Chondrocyte (in vitro differentiated cells): ENCODE measurements around the gene FNBP1. TPM values are rescaled to one million over a fixed set of nuclear protein-coding genes. Genes with fewer than 3 reads are reported as not detected.
"Not testable (repeated sequence)": the region's sequence is repeated elsewhere in the genome, so short reads cannot be mapped to it uniquely, and the experiment has no call there.

Source experiments
- DNase-seq: peaks from one replicate; pipeline ENCODE4 v3.0.0; 2021; ENCODE audit warnings: mixed read lengths, low spot score
- H3K27ac Mint-ChIP-seq: one replicate; pipeline ENCODE4 v1.8.0; 2021; ENCODE audit warnings: mild to moderate bottlenecking, moderate library complexity, mixed read lengths; ENCODE audit not compliant: unreplicated experiment
- H3K27me3 Mint-ChIP-seq: 2 replicates; pipeline ENCODE4 v1.8.0; 2021; ENCODE audit warnings: low read depth, mixed read lengths
- H3K36me3 Mint-ChIP-seq: 2 replicates; pipeline ENCODE4 v1.8.0; 2021; ENCODE audit warnings: low read depth, mixed read lengths
- H3K4me1 Mint-ChIP-seq: 2 replicates; pipeline ENCODE4 v1.8.0; 2021; ENCODE audit warnings: low read depth, mild to moderate bottlenecking, mixed read lengths
- H3K4me3 Mint-ChIP-seq: one replicate; pipeline ENCODE4 v1.8.0; 2021; ENCODE audit warnings: mild to moderate bottlenecking, moderate library complexity, mixed read lengths; ENCODE audit not compliant: unreplicated experiment
- H3K9me3 Mint-ChIP-seq: 2 replicates; pipeline ENCODE4 v1.8.0; 2021; ENCODE audit warnings: low read depth, mixed read lengths
- CTCF ChIP-seq: fragments of 200-600 bp; sonication (generic); IDR thresholded peaks from 2 replicates; pipeline ENCODE4 v1.5.0; 2021; ENCODE audit warnings: antibody characterized with exemption, mild to moderate bottlenecking, moderate library complexity
- total RNA-seq: library from RNA; stranded (reverse); gene quantifications from 3 replicates; pipeline ENCODE4 v1.2.1, GENCODE V29; 2021

The FNBP1 gene
- total RNA-seq, 1 donor from 2014 or later = 61.2 TPM

- Mint-ChIP-seq H3K36me3 (peaks cover 4% of the 10 kb centered on the region), H3K9me3 (peaks cover 5% of the 10 kb centered on the region), H3K27me3 (no peaks in the 10 kb centered on the region), H3K4me1 (peaks cover 36% of the 10 kb centered on the region), H3K27ac (no peak overlapping the region), H3K4me3 (no peak overlapping the region)
- TF ChIP-seq CTCF = no peak
- no peak for DNase-seq
Measured at GRCh38 chr9:130013326-130013725, 29.7 kb downstream of the FNBP1 start.

DNA sequence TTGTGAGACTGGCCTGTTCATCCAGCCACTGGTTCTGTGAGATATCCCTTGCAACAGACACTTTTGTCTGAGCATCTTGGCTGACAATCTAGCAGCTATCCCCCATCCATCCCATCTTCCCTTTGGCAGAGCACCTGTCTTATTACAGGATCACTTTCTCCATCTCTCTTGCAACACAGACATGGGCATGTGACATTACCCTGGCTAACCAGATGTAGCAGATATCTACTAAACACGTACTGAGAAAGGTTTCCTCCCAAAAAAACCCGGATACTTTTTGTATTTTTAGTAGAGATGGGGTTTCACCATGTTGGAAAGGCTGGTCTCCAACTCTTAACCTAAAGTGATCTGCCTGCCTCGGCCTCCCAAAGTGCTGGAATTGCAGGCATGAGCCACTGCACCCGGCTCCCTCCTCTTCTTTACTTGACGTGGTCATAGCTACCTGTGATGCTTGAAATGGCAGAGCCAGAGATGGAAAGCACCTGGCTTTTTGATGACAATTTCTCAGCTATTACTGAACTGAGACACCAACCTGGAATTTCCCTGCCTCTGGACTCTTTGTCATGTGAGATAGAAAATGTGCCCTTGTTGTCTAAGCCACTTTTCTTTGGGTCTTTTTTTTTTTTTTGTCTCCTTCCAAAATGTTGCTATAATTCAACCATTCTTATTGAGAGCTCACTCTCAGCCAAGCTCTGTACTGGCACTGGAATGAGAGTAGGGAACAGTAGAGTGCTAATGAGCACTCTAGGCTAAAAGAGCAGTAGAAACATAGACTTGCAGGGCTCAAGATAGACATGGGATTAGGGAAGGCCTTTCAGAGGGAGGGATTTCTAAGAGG, 32.6 kb downstream of the FNBP1 start:
- Mint-ChIP-seq H3K27ac (no peak overlapping the region), H3K36me3 (no peaks in the 10 kb centered on the region)

GRCh38 chr9:130009546-130009945, 33.4 kb downstream of the FNBP1 start:
- H3K27me3 Mint-ChIP-seq, DNase-seq, H3K9me3 Mint-ChIP-seq, H3K36me3 Mint-ChIP-seq, H3K4me3 Mint-ChIP-seq, H3K27ac Mint-ChIP-seq: not testable (repeated sequence)
- H3K4me1 Mint-ChIP-seq = peaks cover 23% of the 10 kb centered on the region

More for the DNA sequence above, 32.6 kb downstream of the FNBP1 start:
- DNase-seq = no peak
- Mint-ChIP-seq H3K27me3 (no peaks in the 10 kb centered on the region), H3K4me1 (peaks cover 23% of the 10 kb centered on the region), H3K4me3 (no peak overlapping the region), H3K9me3 (no peaks in the 10 kb centered on the region)
- TF ChIP-seq CTCF = no peak

DNA sequence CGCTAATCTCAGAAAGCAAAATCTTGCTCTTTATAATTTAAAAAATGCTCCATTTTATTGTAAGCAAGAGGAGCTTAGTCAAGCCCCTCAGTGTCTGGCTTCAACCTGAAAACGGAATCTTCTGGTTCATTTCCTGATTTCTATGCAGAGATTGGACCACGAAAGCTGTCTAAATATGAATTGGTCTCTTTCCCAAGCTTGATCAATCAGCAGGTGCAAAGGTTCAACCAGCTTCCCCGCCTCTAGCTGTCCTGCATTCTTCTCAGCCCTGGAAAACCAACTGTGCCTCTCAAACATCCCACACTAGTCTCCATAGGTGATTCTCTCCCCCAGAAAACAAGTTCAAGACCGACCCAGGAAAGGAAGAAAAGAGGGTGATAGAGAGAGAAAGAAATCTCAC, 34.5 kb downstream of the FNBP1 start:
- Mint-ChIP-seq H3K9me3 (no peaks in the 10 kb centered on the region), H3K27ac (no peak overlapping the region), H3K4me1 (peaks cover 26% of the 10 kb centered on the region), H3K36me3 (no peaks in the 10 kb centered on the region), H3K27me3 (no peaks in the 10 kb centered on the region), H3K4me3 (no peak overlapping the region)
- TF ChIP-seq CTCF = no peak
- DNase-seq = no peak

- not testable (repeated sequence) for H3K36me3 Mint-ChIP-seq, H3K9me3 Mint-ChIP-seq, DNase-seq, H3K27ac Mint-ChIP-seq, H3K4me3 Mint-ChIP-seq, H3K27me3 Mint-ChIP-seq
- peaks cover 26% of the 10 kb centered on the region for H3K4me1 Mint-ChIP-seq
Measured at GRCh38 chr9:130006952-130007351, 36.0 kb downstream of the FNBP1 start.

- no peak for DNase-seq
- Mint-ChIP-seq H3K4me3 (no peak overlapping the region), H3K36me3 (peaks cover 4% of the 10 kb centered on the region), H3K9me3 (no peaks in the 10 kb centered on the region), H3K4me1 (peaks cover 25% of the 10 kb centered on the region), H3K27me3 (no peaks in the 10 kb centered on the region), H3K27ac (no peak overlapping the region)
- TF ChIP-seq CTCF = no peak
Measured at GRCh38 chr9:130003943-130004552, 38.9 kb downstream of the FNBP1 start.
